Stimulated activated CD8-positive, alpha-beta memory T cell treated with anti-CD3 and anti-CD28 coated beads, Interleukin-12 subunit alpha, Interleukin-12 subunit beta, amount 100 ng/mL, for 4 hours (primary cell): ENCODE data around the gene PPP1R37.

Experiments used
- DNase-seq: peaks from one replicate; pipeline ENCODE4 v3.0.0-alpha.2; 2020; ENCODE audit warnings: low read depth

The PPP1R37 gene

GRCh38 chr19:45138303-45138751 lies 45.3 kb downstream of the PPP1R37 start:
- no peak for DNase-seq

GRCh38 chr19:45139286-45140143 lies 46.5 kb downstream of the PPP1R37 start:
- no peak for DNase-seq

GRCh38 chr19:45140144-45140503 lies 47.1 kb downstream of the PPP1R37 start:
- no peak for DNase-seq

- DNase-seq, result no peak
These were observed 47.6 kb downstream of the PPP1R37 start for GRCh38 chr19:45140533-45140932.

DNA sequence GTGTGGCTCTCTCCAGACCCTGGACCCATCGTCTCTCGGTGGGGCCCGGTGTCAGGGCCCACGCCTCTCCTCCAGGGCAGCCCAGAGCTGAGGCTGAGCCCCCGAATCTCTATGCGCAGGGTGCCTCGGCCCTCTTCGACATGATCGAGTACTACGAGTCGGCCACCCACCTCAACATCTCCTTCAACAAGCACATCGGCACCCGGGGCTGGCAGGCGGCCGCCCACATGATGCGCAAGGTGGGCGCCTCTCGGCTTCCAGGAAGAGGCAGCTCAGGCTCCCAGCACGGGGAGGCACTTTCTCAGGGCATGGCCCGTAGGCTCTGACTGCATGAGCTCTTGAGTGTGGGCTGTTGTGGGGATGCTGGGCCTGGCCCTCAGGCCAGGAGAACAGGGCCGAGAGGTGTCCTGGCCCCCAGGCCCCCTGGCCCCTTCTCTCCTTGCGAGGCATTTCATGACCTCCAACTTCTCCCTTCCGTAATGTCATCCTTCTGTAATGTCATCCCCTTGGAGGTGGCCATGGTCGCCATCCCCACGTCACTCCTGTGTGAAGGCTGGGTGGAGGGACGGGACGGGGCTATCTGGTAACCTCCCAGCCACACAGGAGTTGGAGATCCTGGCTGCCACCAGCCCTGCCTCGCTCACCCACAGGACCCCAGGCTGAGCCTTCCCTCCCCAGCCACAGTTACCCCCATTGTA lies 48.4 kb downstream of the PPP1R37 start:
- DNase-seq, result no peak

- DNase-seq, result no peak
These were observed 49.2 kb downstream of the PPP1R37 start for GRCh38 chr19:45142016-45142725.

DNA sequence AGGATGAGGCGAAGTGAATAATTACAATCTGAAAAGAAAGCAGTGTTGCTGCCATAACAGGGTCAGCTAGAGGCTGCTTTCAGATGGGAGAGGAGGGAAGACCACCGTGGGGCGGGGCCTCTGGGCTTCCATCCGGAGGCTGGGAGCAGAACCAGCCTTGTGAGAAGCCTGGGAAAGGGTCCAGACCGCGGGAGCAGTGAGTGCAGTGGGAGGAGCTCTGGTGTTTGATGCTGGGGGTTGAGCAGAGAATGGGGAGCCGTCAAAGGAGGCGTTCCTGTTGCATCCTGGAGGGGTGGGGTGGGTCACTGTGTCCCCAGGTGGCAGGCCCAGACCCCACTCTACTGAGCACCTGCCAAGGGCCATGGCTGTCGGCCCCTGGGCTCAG lies 49.7 kb downstream of the PPP1R37 start:
- no peak for DNase-seq

DNA sequence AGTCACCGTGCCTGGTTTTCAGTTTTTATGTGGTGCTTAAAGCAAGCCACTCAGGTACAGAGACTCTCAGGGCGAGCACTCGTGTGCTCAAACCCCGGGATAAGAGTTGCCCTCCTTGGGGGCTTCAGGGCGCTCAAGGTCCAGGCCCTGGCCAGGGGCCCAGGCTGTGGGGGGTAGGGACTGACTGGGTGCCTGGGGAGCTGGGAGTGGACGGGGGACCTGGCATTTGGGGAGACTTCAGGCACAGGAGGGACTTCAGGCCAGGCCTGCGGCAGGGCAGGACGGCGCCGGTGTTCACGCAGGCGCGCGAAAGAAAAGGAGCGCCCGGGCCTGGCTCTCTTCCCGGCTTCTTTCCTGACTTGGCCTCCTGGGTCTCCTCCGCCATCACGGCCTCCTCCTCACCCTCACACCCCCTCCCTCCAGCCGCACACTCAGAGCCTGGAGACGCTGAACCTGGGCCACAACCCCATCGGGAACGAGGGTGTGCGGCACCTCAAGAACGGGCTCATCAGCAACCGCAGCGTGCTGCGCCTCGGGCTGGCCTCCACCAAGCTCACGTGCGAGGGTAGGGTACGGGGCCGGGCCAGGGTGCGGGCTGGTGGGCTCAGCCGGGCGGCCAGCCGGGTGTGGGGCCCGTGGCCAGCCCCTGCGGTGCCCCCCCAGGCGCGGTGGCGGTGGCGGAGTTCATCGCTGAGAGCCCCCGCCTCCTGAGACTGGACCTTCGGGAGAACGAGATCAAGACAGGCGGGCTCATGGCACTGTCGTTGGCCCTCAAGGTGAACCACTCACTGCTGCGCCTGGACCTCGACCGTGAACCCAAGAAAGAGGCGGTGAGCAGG lies 51.7 kb downstream of the PPP1R37 start:
- no peak for DNase-seq

- no peak for DNase-seq
These were observed 52.6 kb downstream of the PPP1R37 start for GRCh38 chr19:45145270-45146189.

DNA sequence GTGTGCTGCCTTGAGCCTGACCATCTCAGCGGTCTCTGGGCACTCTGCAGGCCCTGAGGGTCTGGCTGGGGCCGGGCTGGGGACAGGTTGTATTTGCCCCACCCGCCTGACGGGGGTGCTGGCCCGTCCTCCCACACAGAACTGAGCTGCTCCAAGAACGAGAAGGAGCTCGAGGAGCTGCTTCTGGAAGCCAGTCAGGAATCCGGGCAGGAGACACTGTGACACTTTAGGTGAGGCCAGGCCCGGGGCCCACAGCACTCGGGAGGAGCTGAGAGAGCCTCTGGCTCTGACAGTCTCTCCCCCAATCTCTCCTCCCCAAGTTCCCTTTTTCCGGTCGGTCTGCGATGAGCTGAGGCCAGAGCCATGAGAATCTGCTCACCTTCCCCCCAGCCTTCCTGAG lies 53.3 kb downstream of the PPP1R37 start:
- no peak for DNase-seq

- DNase-seq, result no peak
These were observed 53.8 kb downstream of the PPP1R37 start for GRCh38 chr19:45146741-45147205.

GRCh38 chr19:45147835-45148676 lies 55.1 kb downstream of the PPP1R37 start:
- DNase-seq, result no peak

DNA sequence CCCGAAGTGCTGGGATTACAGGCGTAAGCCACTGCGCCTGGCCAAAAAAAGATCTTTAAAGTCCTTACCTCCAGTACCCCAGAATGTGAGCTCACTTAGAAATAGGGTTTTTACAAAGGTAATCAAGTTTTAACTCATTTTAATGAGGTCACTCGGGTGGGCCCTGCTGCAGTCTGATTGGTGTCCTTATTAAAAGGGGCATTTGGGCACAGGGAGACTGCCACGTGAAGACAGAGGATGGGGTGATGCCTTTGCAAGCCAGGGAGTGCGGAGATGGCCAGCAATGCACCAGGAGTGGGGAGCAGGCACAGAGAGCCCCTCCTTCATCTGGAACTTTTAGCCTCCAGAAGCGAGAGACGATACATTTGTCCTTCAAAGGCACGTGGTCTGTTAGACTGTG lies 56.1 kb downstream of the PPP1R37 start:
- no peak for DNase-seq

- no peak for DNase-seq
These were observed 57.2 kb downstream of the PPP1R37 start for GRCh38 chr19:45150180-45150579.

- DNase-seq, result no peak
These were observed 57.8 kb downstream of the PPP1R37 start for GRCh38 chr19:45150751-45151281.

- DNase-seq, result no peak
These were observed 58.3 kb downstream of the PPP1R37 start for GRCh38 chr19:45151320-45151719.

GRCh38 chr19:45151821-45152503 lies 59.0 kb downstream of the PPP1R37 start:
- no peak for DNase-seq

DNA sequence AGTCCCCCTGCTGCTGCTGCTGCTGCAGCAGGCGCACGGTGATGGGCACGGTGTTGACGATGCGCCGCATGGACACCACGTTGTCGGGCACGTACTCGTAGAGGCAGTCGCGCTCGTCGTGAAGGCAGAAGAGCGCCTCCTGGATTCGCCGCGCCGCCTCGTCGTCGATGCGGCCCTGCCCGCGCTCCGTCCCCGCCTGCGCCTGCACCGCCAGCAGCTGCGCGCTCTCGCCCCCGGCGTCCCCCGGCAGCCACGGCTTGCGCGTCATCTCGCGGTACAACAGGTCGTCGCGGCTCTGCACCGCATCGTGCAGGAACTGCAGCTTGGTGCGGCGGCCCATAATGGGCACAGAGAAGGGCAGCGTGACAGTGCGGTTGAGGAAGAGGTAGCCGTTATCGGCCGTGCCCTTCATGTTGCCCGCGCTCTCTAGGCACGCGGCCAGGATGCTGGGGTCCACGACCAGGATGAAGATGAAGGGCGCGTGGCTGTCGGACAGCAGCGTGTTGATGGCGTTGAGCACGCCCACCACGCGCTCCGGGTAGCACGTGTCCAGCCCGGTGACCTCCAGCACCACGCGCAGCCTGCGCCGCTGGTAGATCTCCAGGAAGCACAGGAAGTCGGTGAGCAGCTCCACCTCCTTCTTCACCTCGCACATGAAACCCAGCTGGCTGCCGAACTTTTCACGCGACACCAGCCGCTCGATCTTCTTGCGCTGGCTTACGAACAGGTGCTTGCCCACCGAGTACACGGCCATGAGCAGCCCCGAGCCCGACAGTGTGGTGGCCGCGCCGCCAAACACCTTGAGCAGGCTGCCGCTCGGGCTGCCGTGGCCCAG lies 59.7 kb downstream of the PPP1R37 start:
- DNase-seq, result peak; percentile 39
